Stimulated activated CD8-positive, alpha-beta memory T cell treated with anti-CD3 and anti-CD28 coated beads, Interleukin-4, amount 100 ng/mL, for 4 hours (primary cell): ENCODE data around the gene SALL1.

ENCODE experiments used
- DNase-seq, 2 donors: peaks; one replicate each; pipeline ENCODE4 v3.0.0-alpha.2; 2020; ENCODE audit warnings: low read depth in 2 of 2, low spot score in 1 of 2

SALL1 gene

GRCh38 chr16:51157698-51158097 is 6.6 kb upstream of the SALL1 start:
- DNase-seq, result no peak

GRCh38 chr16:51156807-51157200 is 5.7 kb upstream of the SALL1 start:
- DNase-seq, result no peak

- no peak for DNase-seq
These were observed 5.0 kb upstream of the SALL1 start for GRCh38 chr16:51155820-51156806.

- DNase-seq, result no peak
These were observed 4.1 kb upstream of the SALL1 start for GRCh38 chr16:51155199-51155607.

- DNase-seq, result no peak
These were observed 3.5 kb upstream of the SALL1 start for GRCh38 chr16:51154271-51155171.

- DNase-seq, result no peak
These were observed 2.5 kb upstream of the SALL1 start for GRCh38 chr16:51153577-51154031.

- DNase-seq, result no peak
These were observed 1.9 kb upstream of the SALL1 start for GRCh38 chr16:51152691-51153576.

- no peak for DNase-seq
These were observed 1.0 kb upstream of the SALL1 start for GRCh38 chr16:51151961-51152663.

GRCh38 chr16:51151435-51151960 is 428 bp upstream of the SALL1 start:
- DNase-seq, result no peak

- no peak for DNase-seq
These were observed 744 bp downstream of the SALL1 start for GRCh38 chr16:51150165-51150887.

- DNase-seq, result no peak
These were observed 1.3 kb downstream of the SALL1 start for GRCh38 chr16:51149721-51150164.

- no peak for DNase-seq
These were observed 1.8 kb downstream of the SALL1 start for GRCh38 chr16:51149251-51149661.

- DNase-seq, result no peak
These were observed 2.3 kb downstream of the SALL1 start for GRCh38 chr16:51148678-51149228.

- no peak for DNase-seq
These were observed 3.0 kb downstream of the SALL1 start for GRCh38 chr16:51147776-51148677.

GRCh38 chr16:51146256-51146924 is 4.7 kb downstream of the SALL1 start:
- no peak for DNase-seq

- DNase-seq, result no peak
These were observed 6.9 kb downstream of the SALL1 start for GRCh38 chr16:51144203-51144602.
